Breast epithelium (tissue), 4 donors: ENCODE measurements around the gene UCHL1. TPM values are rescaled to one million over a fixed set of nuclear protein-coding genes. Genes with fewer than 3 reads are reported as not detected.

Experiments used
- DNase-seq, 2 donors: peaks; one replicate each; pipeline ENCODE4 v3.0.0-alpha.2; 2019; ENCODE audit warnings: low spot score in 2 of 2
- H3K27ac ChIP-seq, 2 donors: fragments of 200-600 bp; sonication (generic) in 1 of 2; one replicate each; pipeline ENCODE4 v1.5.1; 2016 to 2019; ENCODE audit warnings: mild to moderate bottlenecking in 1 of 2
- H3K27me3 ChIP-seq, 2 donors: fragments of 200-600 bp; sonication (generic) in 1 of 2; one replicate each; pipeline versions ENCODE4 v1.5.1 to v1.6.0; 2017 to 2019; ENCODE audit warnings: control low read depth in 1 of 2, mild to moderate bottlenecking in 1 of 2
- H3K36me3 ChIP-seq: fragments of 200-600 bp; one replicate; pipeline ENCODE4 v1.5.1; 2019
- H3K4me1 ChIP-seq, 2 donors: fragments of 200-600 bp; sonication (generic); one replicate each; pipeline ENCODE4 v1.5.1; 2016 to 2019; ENCODE audit warnings: control low read depth in 1 of 2
- H3K4me3 ChIP-seq, 3 donors: fragments of 200-600 bp; sonication (generic); 1 replicate in 2 of 3; 2 replicates in 1 of 3; pipeline ENCODE4 v1.5.1; 2016 to 2019; ENCODE audit warnings: mild to moderate bottlenecking in 3 of 3, moderate library complexity in 2 of 3
- H3K9me3 ChIP-seq, 2 donors: fragments of 200-600 bp; sonication (generic) in 1 of 2; one replicate each; pipeline ENCODE4 v1.5.1; 2016 to 2019; ENCODE audit warnings: control low read depth in 1 of 2
- POLR2A ChIP-seq: fragments of 450-650 bp; IDR thresholded peaks from one replicate; pipeline ENCODE4 v1.6.1; 2016; ENCODE audit warnings: antibody characterized with exemption, mild to moderate bottlenecking, moderate library complexity
- POLR2AphosphoS5 ChIP-seq, 3 donors: sonication (generic); formaldehyde crosslinking; IDR thresholded peaks; one replicate each; pipeline ENCODE4 v1.6.1; 2017; ENCODE audit warnings: antibody characterized with exemption in 3 of 3
- intact Hi-C: fragments of 100-400 bp; cut with DNase I; formaldehyde crosslinking; loops from one replicate; pipeline ENCODE4 v1.15.1; 2023; ENCODE audit warnings: low total_unique reads
- total RNA-seq, 3 donors: library from RNA; depleted of rRNA; stranded (reverse); fragments of >200 nt; gene quantifications; one replicate each; pipeline ENCODE4 v1.1.0, GENCODE V29; 2016
- TF ChIP-seq, protein P1 (sequence below), 3 donors: fragments of 450-650 bp; IDR thresholded peaks; one replicate each; pipeline ENCODE4 v1.5.1; 2016 to 2017; ENCODE audit warnings: antibody characterized with exemption in 3 of 3, mild to moderate bottlenecking in 3 of 3, moderate library complexity in 3 of 3

UCHL1 gene
- total RNA-seq, 3 donors from 2014 or later: 21.3 to 143 (median 33.1) TPM

DNA sequence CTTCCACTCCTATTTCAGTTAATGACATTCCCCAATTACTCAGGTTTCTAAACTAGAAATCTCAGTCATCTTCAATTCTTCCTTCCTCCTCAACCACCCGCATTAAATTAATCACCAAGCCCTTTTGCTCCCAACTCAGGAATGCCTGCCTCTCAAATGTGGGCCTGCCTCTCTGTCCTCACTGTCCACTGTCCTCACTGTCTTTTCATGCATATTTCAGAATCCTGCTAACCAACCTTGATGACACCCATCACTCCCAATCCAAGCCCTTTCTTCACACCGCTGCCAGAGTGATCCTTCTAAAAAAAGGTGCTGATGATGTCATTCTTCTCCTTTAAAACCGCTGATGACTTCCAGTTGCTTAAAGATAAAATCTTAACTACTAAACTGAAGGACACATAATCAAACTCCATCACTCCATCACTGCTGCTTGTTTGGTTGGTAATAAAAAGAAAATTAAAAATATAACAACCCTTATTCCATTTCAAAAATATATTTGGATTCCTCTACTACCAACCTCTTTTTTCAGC is 37.2 kb upstream of the UCHL1 start:
- Histone ChIP-seq H3K4me3 (no peak overlapping the region), H3K9me3 (no peaks in the 10 kb centered on the region), H3K27ac (no peak overlapping the region), H3K27me3 (no peaks in the 10 kb centered on the region), H3K4me1 (no peaks in the 10 kb centered on the region), H3K36me3 (no peaks in the 10 kb centered on the region)
- DNase-seq: no peak
- no peak for TF ChIP-seq POLR2A
- TF ChIP-seq, protein P1, sequence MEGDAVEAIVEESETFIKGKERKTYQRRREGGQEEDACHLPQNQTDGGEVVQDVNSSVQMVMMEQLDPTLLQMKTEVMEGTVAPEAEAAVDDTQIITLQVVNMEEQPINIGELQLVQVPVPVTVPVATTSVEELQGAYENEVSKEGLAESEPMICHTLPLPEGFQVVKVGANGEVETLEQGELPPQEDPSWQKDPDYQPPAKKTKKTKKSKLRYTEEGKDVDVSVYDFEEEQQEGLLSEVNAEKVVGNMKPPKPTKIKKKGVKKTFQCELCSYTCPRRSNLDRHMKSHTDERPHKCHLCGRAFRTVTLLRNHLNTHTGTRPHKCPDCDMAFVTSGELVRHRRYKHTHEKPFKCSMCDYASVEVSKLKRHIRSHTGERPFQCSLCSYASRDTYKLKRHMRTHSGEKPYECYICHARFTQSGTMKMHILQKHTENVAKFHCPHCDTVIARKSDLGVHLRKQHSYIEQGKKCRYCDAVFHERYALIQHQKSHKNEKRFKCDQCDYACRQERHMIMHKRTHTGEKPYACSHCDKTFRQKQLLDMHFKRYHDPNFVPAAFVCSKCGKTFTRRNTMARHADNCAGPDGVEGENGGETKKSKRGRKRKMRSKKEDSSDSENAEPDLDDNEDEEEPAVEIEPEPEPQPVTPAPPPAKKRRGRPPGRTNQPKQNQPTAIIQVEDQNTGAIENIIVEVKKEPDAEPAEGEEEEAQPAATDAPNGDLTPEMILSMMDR (IDR thresholded peaks at IDR 0.05): no peak
- intact Hi-C loops: no loop called here

DNA sequence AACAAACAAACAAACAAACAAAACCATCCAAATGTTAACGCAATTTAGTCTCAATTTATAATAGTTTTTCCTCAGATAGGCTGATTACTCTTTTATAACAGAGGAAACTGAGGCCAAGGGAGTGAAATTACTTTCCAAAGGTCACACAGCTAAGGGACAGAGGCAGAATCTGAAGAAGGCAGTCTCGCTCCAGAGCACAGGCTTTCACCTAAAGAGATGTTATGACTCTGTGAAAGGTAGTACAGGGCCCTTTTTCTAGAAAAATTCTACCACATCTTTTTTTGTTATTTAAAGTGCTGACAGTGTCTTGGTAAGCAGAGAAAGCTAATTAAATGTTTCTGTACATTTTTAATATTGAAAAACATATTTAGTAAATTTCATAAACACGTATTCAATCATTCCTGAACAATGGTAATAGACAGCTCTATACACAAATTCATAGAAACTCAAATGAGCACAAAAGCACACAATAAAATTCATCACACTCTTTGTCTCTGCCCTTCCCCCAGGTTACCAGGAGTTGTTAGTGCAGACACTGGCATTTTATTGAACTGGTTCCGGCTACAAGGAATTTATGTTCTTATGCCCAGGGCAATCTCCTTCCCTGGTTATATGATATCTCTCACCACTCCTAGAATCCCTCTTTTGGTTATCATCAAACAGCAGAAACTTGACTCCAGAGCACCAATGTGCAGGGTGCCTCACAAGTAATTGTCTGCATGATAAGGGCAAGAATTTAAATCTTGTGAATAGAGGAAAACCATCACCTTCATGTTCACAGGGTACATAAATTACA is 34.7 kb upstream of the UCHL1 start:
- TF ChIP-seq POLR2A (no peak), POLR2AphosphoS5 (IDR thresholded peaks at IDR 0.05) (no peak)
- TF ChIP-seq, protein P1 (IDR thresholded peaks at IDR 0.05): no peak
- DNase-seq: no peak

DNA sequence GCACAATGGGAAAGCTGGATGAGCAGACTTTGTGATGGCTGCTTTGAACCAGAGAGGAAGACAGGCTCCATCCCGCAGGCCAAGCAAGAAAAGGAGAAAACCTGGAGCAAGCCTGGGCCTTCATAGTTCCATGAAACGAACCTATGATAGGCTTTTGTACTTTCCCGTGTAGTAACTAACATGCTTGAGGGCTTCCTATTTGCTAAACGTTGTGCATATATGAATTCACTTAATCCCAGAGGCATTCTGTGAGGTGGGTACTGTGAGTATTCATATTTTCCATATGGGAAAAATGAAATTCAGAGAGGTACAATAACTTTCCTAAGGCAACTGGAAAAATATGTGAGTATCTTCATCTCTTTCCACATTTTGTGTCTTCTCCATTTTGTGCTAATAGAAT is 28.8 kb upstream of the UCHL1 start:
- Histone ChIP-seq H3K27me3 (no peaks in the 10 kb centered on the region), H3K4me1 (no peaks in the 10 kb centered on the region), H3K27ac (no peak overlapping the region), H3K4me3 (no peak overlapping the region), H3K9me3 (no peaks in the 10 kb centered on the region), H3K36me3 (no peaks in the 10 kb centered on the region)
- TF ChIP-seq, protein P1 (IDR thresholded peaks at IDR 0.05): no peak
- no peak for TF ChIP-seq POLR2A
- no peak for TF ChIP-seq POLR2AphosphoS5 (IDR thresholded peaks at IDR 0.05)
- DNase-seq: no peak
- intact Hi-C loops: no loop called here

More for the DNA sequence above, 34.7 kb upstream of the UCHL1 start:
- Histone ChIP-seq H3K27me3 (no peaks in the 10 kb centered on the region), H3K36me3 (no peaks in the 10 kb centered on the region), H3K9me3 (no peaks in the 10 kb centered on the region), H3K4me1 (no peaks in the 10 kb centered on the region), H3K4me3 (no peak overlapping the region), H3K27ac (no peak overlapping the region)
- intact Hi-C loops: no loop called here

DNA sequence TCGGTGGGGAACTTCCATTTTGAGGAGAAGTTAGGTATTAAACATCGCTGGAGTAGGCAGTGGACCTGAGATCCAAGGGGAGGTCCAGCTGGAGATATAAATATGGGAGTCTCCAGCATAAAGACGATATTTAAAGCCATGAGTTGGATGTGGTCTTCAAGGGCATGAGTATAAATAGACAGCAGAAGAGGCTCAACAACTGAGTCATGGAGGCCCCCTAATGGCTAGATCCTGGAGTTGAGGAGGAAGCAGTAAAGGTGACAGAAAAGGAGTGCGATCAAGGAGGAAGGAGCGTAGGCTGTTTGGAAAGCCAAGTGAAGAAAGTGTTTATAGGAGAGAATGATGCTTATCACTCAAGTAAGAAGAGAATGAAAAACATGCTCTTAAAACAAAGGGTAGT is 24.3 kb upstream of the UCHL1 start:
- no peak for DNase-seq

DNA sequence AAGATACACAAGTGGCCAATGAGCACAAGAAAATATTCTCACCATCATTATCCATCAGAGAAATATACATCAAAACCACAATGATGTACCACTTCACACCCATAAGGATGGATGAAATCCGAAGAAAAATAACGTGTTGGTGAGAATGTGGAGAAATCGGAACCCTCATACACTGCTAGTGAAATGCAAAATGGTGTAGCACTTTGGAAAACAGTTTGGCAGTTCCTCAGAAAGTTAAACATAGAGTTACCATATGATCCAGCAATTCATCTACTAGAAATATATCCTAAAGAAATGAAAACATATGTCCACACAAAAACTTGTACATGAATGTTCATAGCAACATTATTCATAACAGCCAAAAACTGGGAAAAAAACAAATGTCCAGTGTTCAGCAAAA is 23.9 kb upstream of the UCHL1 start:
- intact Hi-C loops: no loop called here

More for the DNA sequence above, 24.3 kb upstream of the UCHL1 start:
- Histone ChIP-seq H3K27ac (no peak overlapping the region), H3K36me3 (no peaks in the 10 kb centered on the region), H3K27me3 (no peaks in the 10 kb centered on the region), H3K4me1 (no peaks in the 10 kb centered on the region), H3K4me3 (no peak overlapping the region), H3K9me3 (no peaks in the 10 kb centered on the region)
- intact Hi-C loops: no loop called here
- TF ChIP-seq POLR2A (no peak), POLR2AphosphoS5 (IDR thresholded peaks at IDR 0.05) (no peak)
- TF ChIP-seq, protein P1 (IDR thresholded peaks at IDR 0.05): no peak

More for the DNA sequence above, 23.9 kb upstream of the UCHL1 start:
- Histone ChIP-seq H3K27ac (no peak overlapping the region), H3K9me3 (no peaks in the 10 kb centered on the region), H3K4me1 (no peaks in the 10 kb centered on the region), H3K36me3 (no peaks in the 10 kb centered on the region), H3K4me3 (no peak overlapping the region), H3K27me3 (no peaks in the 10 kb centered on the region)
- no peak for DNase-seq
- TF ChIP-seq, protein P1 (IDR thresholded peaks at IDR 0.05): no peak
- TF ChIP-seq POLR2A (no peak), POLR2AphosphoS5 (IDR thresholded peaks at IDR 0.05) (no peak)
